HG03354 (cell line): ENCODE results near the gene TRMU.
"Not testable (repeated sequence)": the region's sequence is repeated elsewhere in the genome, so short reads cannot be mapped to it uniquely, and the experiment has no call there.

Experiments used
- ATAC-seq: cut with Tn5 transposase; IDR thresholded peaks from one replicate; pipeline ENCODE4 v1.9.1; 2021; ENCODE audit warnings: mild to moderate bottlenecking; ENCODE audit not compliant: unreplicated experiment, poor library complexity, severe bottlenecking

The TRMU gene

GRCh38 chr22:46297151-46297812 is 38.2 kb upstream of the TRMU start:
- peak; percentile 26 for ATAC-seq

- ATAC-seq: no peak
These were observed 36.4 kb upstream of the TRMU start for GRCh38 chr22:46299101-46299500.

GRCh38 chr22:46300491-46300890 is 35.0 kb upstream of the TRMU start:
- ATAC-seq: no peak

- no peak for ATAC-seq
These were observed 32.1 kb upstream of the TRMU start for GRCh38 chr22:46303347-46303965.

- no peak for ATAC-seq
These were observed 27.1 kb upstream of the TRMU start for GRCh38 chr22:46308283-46308988.

GRCh38 chr22:46309526-46310085 is 25.9 kb upstream of the TRMU start:
- no peak for ATAC-seq

- ATAC-seq: no peak
These were observed 23.5 kb upstream of the TRMU start for GRCh38 chr22:46312056-46312455.

GRCh38 chr22:46312848-46313247 is 22.7 kb upstream of the TRMU start:
- not testable (repeated sequence) for ATAC-seq

- ATAC-seq: no peak
These were observed 19.5 kb upstream of the TRMU start for GRCh38 chr22:46315976-46316375.

GRCh38 chr22:46317646-46318045 is 17.9 kb upstream of the TRMU start:
- no peak for ATAC-seq

- ATAC-seq: no peak
These were observed 16.9 kb upstream of the TRMU start for GRCh38 chr22:46318576-46318975.

- no peak for ATAC-seq
These were observed 16.2 kb upstream of the TRMU start for GRCh38 chr22:46319319-46319718.

GRCh38 chr22:46320166-46320710 is 15.3 kb upstream of the TRMU start:
- no peak for ATAC-seq

GRCh38 chr22:46320716-46321386 is 14.7 kb upstream of the TRMU start:
- no peak for ATAC-seq

GRCh38 chr22:46322711-46323110 is 12.8 kb upstream of the TRMU start:
- ATAC-seq: no peak

- no peak for ATAC-seq
These were observed 12.4 kb upstream of the TRMU start for GRCh38 chr22:46323162-46323561.

- no peak for ATAC-seq
These were observed 9.3 kb upstream of the TRMU start for GRCh38 chr22:46326066-46326680.

GRCh38 chr22:46327691-46328465 is 7.6 kb upstream of the TRMU start:
- ATAC-seq: no peak

- no peak for ATAC-seq
These were observed 6.7 kb upstream of the TRMU start for GRCh38 chr22:46328797-46329196.
